MM.1S (cell line): Measurements from ENCODE around the gene EMILIN2.

Experiments
- CTCF ChIP-seq: fragments of 300-600 bp; sonication (generic); IDR thresholded peaks from 2 replicates; pipeline ENCODE4 v1.5.1; 2016; ENCODE audit warnings: antibody characterized with exemption, low read length, mixed read lengths
- EZH2 ChIP-seq: fragments of 300-600 bp; sonication (generic); optimal IDR thresholded peaks from 2 replicates; pipeline ENCODE3; 2017; ENCODE audit warnings: low read depth, mild to moderate bottlenecking, antibody characterized with exemption, low read length, mixed read lengths
- EZH2phosphoT487 ChIP-seq: fragments of 300-600 bp; sonication (generic); IDR thresholded peaks from 2 replicates; pipeline ENCODE4 v1.6.1; 2018; ENCODE audit warnings: antibody characterized with exemption, low read length

- no peak for TF ChIP-seq CTCF
- TF ChIP-seq EZH2, result no peak
- TF ChIP-seq EZH2phosphoT487, result no peak
These were observed 69.4 kb downstream of the EMILIN2 start for GRCh38 chr18:2916184-2916583.
